GM19239 (cell line): ENCODE data around the gene CSMD2.

Experiments
- DNase-seq: peaks from one replicate; pipeline ENCODE4 v3.0.0; 2011; ENCODE audit warnings: low spot score; ENCODE audit not compliant: insufficient read length
- FAIRE-seq: peaks from 2 replicates; lab custom pipeline; 2011; peaks lifted over from hg19 to GRCh38; lab: Jason Lieb, UNC

CSMD2 gene

GRCh38 chr1:33740040-33740744, 424.8 kb downstream of the CSMD2 start:
- DNase-seq: no peak
- FAIRE-seq: no peak

- FAIRE-seq (no peak), DNase-seq (no peak)
These were observed 426.1 kb downstream of the CSMD2 start for GRCh38 chr1:33738976-33739375.

- no peak for FAIRE-seq
- DNase-seq: no peak
These were observed 426.5 kb downstream of the CSMD2 start for GRCh38 chr1:33738536-33738935.

GRCh38 chr1:33736496-33736895, 428.5 kb downstream of the CSMD2 start:
- DNase-seq (no peak), FAIRE-seq (no peak)

- DNase-seq (no peak), FAIRE-seq (no peak)
These were observed 429.4 kb downstream of the CSMD2 start for GRCh38 chr1:33735624-33736023.

GRCh38 chr1:33727310-33727709, 437.7 kb downstream of the CSMD2 start:
- FAIRE-seq: no peak

GRCh38 chr1:33726274-33726804, 438.7 kb downstream of the CSMD2 start:
- FAIRE-seq (no peak), DNase-seq (no peak)

More at GRCh38 chr1:33727310-33727709, 437.7 kb downstream of the CSMD2 start:
- DNase-seq: no peak

- FAIRE-seq: no peak
- no peak for DNase-seq
These were observed 439.4 kb downstream of the CSMD2 start for GRCh38 chr1:33725556-33726160.

- FAIRE-seq: no peak
- no peak for DNase-seq
These were observed 440.0 kb downstream of the CSMD2 start for GRCh38 chr1:33725037-33725436.

- FAIRE-seq (no peak), DNase-seq (no peak)
These were observed 440.7 kb downstream of the CSMD2 start for GRCh38 chr1:33724348-33724747.

- no peak for DNase-seq
- FAIRE-seq: no peak
These were observed 441.8 kb downstream of the CSMD2 start for GRCh38 chr1:33723251-33723650.

- FAIRE-seq (no peak), DNase-seq (no peak)
These were observed 443.7 kb downstream of the CSMD2 start for GRCh38 chr1:33721301-33721815.

GRCh38 chr1:33719771-33720670, 445.0 kb downstream of the CSMD2 start:
- no peak for FAIRE-seq
- DNase-seq: no peak

GRCh38 chr1:33719326-33719725, 445.7 kb downstream of the CSMD2 start:
- FAIRE-seq: no peak
- DNase-seq: no peak

- DNase-seq (no peak), FAIRE-seq (no peak)
These were observed 446.8 kb downstream of the CSMD2 start for GRCh38 chr1:33718186-33718585.

- DNase-seq: no peak
- FAIRE-seq: no peak
These were observed 447.9 kb downstream of the CSMD2 start for GRCh38 chr1:33716976-33717688.

GRCh38 chr1:33715195-33715811, 449.7 kb downstream of the CSMD2 start:
- DNase-seq (no peak), FAIRE-seq (no peak)

GRCh38 chr1:33714421-33714820, 450.6 kb downstream of the CSMD2 start:
- no peak for FAIRE-seq
- no peak for DNase-seq

GRCh38 chr1:33713058-33713877, 451.8 kb downstream of the CSMD2 start:
- DNase-seq: no peak
- FAIRE-seq: no peak
